A673 (cell line): ENCODE measurements around the gene LAMA2. TPM values are rescaled to one million over a fixed set of nuclear protein-coding genes. Genes with fewer than 3 reads are reported as not detected.

ENCODE experiments used
- BruUV-seq: library from RNA; stranded (reverse); fragments of 400-500 nt; replicated peaks from 2 replicates; lab custom pipeline; 2021; lab: Mats Ljungman, UMichigan
- CTCF ChIA-PET: fragments of 300-600 bp; sonication (Branson Sonifier 250); formaldehyde crosslinking; loops from one replicate; lab custom pipeline; 2022; ENCODE audit warnings: antibody characterized with exemption; lab: Charles Lee
- POLR2A ChIA-PET: fragments of 300-600 bp; sonication (Branson Sonifier 250); formaldehyde crosslinking; loops from one replicate; lab custom pipeline; 2022; ENCODE audit warnings: antibody characterized with exemption; ENCODE audit not compliant: low non-redundant PET; lab: Charles Lee
- DNase-seq: peaks from one replicate; pipeline ENCODE4 v3.0.0-alpha.2; 2015; ENCODE audit warnings: low spot score
- H3K27ac ChIP-seq: fragments of 200-600 bp; sonication (generic); 2 replicates; pipeline ENCODE4 v1.5.1; 2016; ENCODE audit warnings: mixed run types, low read depth, mild to moderate bottlenecking, mixed read lengths, antibody characterized with exemption, low read length; ENCODE audit not compliant: poor library complexity, severe bottlenecking
- H3K27me3 ChIP-seq: fragments of 200-600 bp; sonication (generic); replicated peaks from 2 replicates; pipeline ENCODE4 v1.6.1; 2017; ENCODE audit warnings: mixed run types, low read depth, mild to moderate bottlenecking, mixed read lengths, antibody characterized with exemption, low read length; ENCODE audit not compliant: insufficient read depth, poor library complexity
- H3K36me3 ChIP-seq: fragments of 200-600 bp; sonication (generic); 2 replicates; pipeline ENCODE4 v1.6.1; 2016; ENCODE audit warnings: mixed run types, mild to moderate bottlenecking, mixed read lengths, antibody characterized with exemption, low read length; ENCODE audit not compliant: insufficient read depth, poor library complexity, severe bottlenecking
- H3K4me1 ChIP-seq: fragments of 200-600 bp; sonication (generic); 2 replicates; pipeline ENCODE4 v1.6.1; 2017; ENCODE audit warnings: mixed run types, mild to moderate bottlenecking, mixed read lengths, antibody characterized with exemption, low read length; ENCODE audit not compliant: insufficient read depth, poor library complexity, severe bottlenecking
- H3K4me3 ChIP-seq: fragments of 200-600 bp; sonication (generic); 2 replicates; pipeline ENCODE4 v1.5.1; 2016; ENCODE audit warnings: low read depth, mixed run types, mild to moderate bottlenecking, mixed read lengths, low read length; ENCODE audit not compliant: poor library complexity, severe bottlenecking
- H3K9me3 ChIP-seq: fragments of 200-600 bp; sonication (generic); 2 replicates; pipeline ENCODE4 v1.6.1; 2016; ENCODE audit warnings: mixed run types, low read depth, mild to moderate bottlenecking, mixed read lengths, antibody characterized with exemption, low read length; ENCODE audit not compliant: poor library complexity, severe bottlenecking
- EZH2 ChIP-seq: fragments of 200-600 bp; sonication (generic); IDR thresholded peaks from 2 replicates; pipeline ENCODE4 v1.6.1; 2017; ENCODE audit warnings: borderline replicate concordance, low read depth, mild to moderate bottlenecking, mixed read lengths, antibody characterized with exemption, low read length; ENCODE audit not compliant: poor library complexity, severe bottlenecking
- intact Hi-C: fragments of 100-400 bp; cut with micrococcal nuclease; formaldehyde crosslinking; loops from one replicate; pipeline ENCODE4 v1.10.0; 2022; ENCODE audit not compliant: unreplicated experiment
- total RNA-seq: library from RNA; stranded (reverse); gene quantifications from 2 replicates; pipeline ENCODE4 v1.2.3, GENCODE V29; 2021
- TF ChIP-seq, protein P1 (sequence below): fragments of 300-800, 200-600 bp; sonication (generic); conservative IDR thresholded peaks from 2 replicates; pipeline ENCODE4 v1.5.1; 2017; ENCODE audit warnings: low read depth, mild to moderate bottlenecking, antibody characterized with exemption, low read length, moderate library complexity, mixed read lengths

The LAMA2 gene
- total RNA-seq, 1 experiment from 2014 or later = 2.2 TPM

DNA sequence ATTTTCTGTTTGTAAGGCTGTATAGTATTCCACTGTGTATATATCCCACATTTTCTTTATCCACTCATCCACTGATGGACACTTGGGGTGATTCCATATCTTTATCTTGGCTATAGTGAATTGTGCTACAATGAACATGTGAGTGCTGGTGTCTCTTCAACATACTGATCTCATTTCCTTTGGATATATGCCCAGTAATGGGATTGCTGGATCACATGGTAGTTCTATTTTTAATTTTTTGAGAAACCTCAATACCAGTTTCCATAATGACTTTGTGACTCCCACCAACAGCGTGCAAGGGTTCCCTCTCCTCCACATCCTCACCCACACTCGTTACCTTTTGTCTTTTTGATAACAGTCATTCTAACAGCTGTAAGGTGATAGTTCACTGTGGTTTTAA, 661.0 kb downstream of the LAMA2 start:
- Histone ChIP-seq H3K27ac (no peak overlapping the region), H3K36me3 (no peaks in the 10 kb centered on the region), H3K4me3 (no peak overlapping the region), H3K27me3 (no peaks in the 10 kb centered on the region), H3K4me1 (no peaks in the 10 kb centered on the region), H3K9me3 (no peaks in the 10 kb centered on the region)
- BruUV-seq = no TSS peak
- ChIA-PET CTCF (no interaction called here), POLR2A (no interaction called here)
- DNase-seq = peak; percentile 30
- no peak for TF ChIP-seq EZH2
- TF ChIP-seq, protein P1, sequence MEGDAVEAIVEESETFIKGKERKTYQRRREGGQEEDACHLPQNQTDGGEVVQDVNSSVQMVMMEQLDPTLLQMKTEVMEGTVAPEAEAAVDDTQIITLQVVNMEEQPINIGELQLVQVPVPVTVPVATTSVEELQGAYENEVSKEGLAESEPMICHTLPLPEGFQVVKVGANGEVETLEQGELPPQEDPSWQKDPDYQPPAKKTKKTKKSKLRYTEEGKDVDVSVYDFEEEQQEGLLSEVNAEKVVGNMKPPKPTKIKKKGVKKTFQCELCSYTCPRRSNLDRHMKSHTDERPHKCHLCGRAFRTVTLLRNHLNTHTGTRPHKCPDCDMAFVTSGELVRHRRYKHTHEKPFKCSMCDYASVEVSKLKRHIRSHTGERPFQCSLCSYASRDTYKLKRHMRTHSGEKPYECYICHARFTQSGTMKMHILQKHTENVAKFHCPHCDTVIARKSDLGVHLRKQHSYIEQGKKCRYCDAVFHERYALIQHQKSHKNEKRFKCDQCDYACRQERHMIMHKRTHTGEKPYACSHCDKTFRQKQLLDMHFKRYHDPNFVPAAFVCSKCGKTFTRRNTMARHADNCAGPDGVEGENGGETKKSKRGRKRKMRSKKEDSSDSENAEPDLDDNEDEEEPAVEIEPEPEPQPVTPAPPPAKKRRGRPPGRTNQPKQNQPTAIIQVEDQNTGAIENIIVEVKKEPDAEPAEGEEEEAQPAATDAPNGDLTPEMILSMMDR = no peak
- intact Hi-C loops = no loop called here

DNA sequence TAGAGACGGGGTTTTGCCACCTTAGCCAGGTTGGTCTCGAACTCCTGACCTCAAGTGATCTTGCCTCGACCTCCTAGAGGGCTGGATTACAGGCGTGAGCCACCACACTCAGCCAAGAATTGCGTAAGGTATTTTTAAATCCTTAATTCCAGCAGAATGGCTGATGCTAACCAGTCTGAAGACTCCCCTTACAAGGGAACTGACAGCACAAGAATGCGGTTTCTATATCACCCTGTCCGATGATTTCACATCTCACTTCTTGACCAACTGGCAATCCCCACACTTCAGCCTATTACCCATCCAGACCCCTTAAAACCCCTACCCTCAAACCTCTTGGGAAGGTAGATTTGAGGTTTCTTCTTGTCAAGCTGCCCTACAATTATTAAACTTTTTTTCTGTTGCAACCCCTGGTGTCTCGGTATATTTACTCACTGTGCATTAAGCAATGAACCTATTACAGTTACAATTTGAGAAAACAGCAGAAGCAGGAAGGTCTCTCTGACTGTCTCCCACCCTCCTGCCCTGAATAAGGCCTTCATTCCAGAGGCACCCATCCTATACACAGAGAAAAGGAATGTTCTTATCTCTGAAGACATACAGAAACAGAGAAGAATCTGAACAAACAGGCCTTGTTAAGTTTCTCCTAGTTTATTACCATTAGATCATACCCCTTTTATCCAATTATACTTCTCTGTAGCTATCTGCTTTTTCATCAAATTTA, 662.1 kb downstream of the LAMA2 start:
- TF ChIP-seq EZH2 = no peak
- TF ChIP-seq, protein P1 = no peak
- H3K27ac ChIP-seq = no peak overlapping the region
- no peaks in the 10 kb centered on the region for H3K36me3 ChIP-seq
- no peaks in the 10 kb centered on the region for H3K9me3 ChIP-seq
- ChIA-PET CTCF (no interaction called here), POLR2A (no interaction called here)
- no TSS peak for BruUV-seq
- intact Hi-C loops = no loop called here
- no peak for DNase-seq
- H3K4me3 ChIP-seq = no peak overlapping the region
- H3K4me1 ChIP-seq = no peaks in the 10 kb centered on the region
- no peaks in the 10 kb centered on the region for H3K27me3 ChIP-seq

DNA sequence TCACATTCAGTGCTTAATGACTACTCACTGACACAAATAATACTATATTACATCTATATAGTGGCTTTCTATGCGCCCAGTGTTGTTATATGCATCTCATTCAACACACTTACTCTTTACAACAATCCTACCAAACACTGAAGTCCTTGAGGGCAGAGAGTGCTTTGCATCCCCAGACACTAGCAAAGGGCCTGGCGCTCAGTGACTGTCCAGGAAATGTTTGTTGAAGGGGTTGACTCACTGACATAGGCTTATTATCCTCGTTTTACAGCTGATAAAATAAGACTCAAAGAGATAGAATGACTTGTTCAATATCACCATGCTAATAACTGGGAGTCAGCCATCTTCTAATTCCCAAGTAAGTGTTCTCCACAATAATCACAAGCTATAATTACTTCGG, 663.8 kb downstream of the LAMA2 start:
- intact Hi-C loops = no loop called here
- Histone ChIP-seq H3K27ac (no peak overlapping the region), H3K9me3 (no peaks in the 10 kb centered on the region), H3K4me3 (no peak overlapping the region), H3K4me1 (no peaks in the 10 kb centered on the region), H3K27me3 (no peaks in the 10 kb centered on the region), H3K36me3 (no peaks in the 10 kb centered on the region)
- BruUV-seq = no TSS peak
- CTCF ChIA-PET = no interaction called here
- TF ChIP-seq EZH2 = no peak
- TF ChIP-seq, protein P1 = no peak
- no peak for DNase-seq
- POLR2A ChIA-PET = no interaction called here
